ENCODE results near the gene ZBTB17. TPM values are rescaled to one million over a fixed set of nuclear protein-coding genes. Genes with fewer than 3 reads are reported as not detected.
A peak's percentile ranks its signal among the peaks of the same experiment; 100 is the strongest.

The ZBTB17 gene
- total and polyA plus RNA-seq, 11 donors, result 14.5 to 29.2 (median 22.1) TPM

- Histone ChIP-seq H3K9me3 (no peaks in the 10 kb centered on the region), H3K4me1 (peaks cover 0 to 56% (median 49%) of the 10 kb centered on the region in 12 donors), H3K27me3 (no peaks in the 10 kb centered on the region), H3K4me3 (no peak overlapping the region), H3K36me3 (peaks cover 0 to 53% (median 49%) of the 10 kb centered on the region in 9 donors), H3K27ac (peak overlapping the region in 10 of 12 donors; percentile 79 to 96 (median 90))
- WGBS, 4 donors, result 86 to 92% (median 88%) methylated on average over 16 of the region's 16 CpGs
- ATAC-seq, result no peak
- intact Hi-C loops (cut with DNase I), result no loop called here
- TF ChIP-seq POLR2A (IDR thresholded peaks at IDR 0.05) (no peak), CTCF (IDR thresholded peaks at IDR 0.05) (no peak)
- DNase-seq, result peak in 1 of 5 donors; percentile 6
Observed at GRCh38 chr1:15948091-15948591, 27.8 kb downstream of the ZBTB17 start.

GRCh38 chr1:15947382-15948090 lies 28.4 kb downstream of the ZBTB17 start:
- Histone ChIP-seq H3K9me3 (no peaks in the 10 kb centered on the region), H3K4me3 (no peak overlapping the region), H3K27me3 (no peaks in the 10 kb centered on the region), H3K27ac (peak overlapping the region in 5 of 12 donors; percentile 13 to 93 (median 87)), H3K36me3 (peaks cover 0 to 59% (median 55%) of the 10 kb centered on the region in 9 donors), H3K4me1 (peaks cover 0 to 50% (median 44%) of the 10 kb centered on the region in 12 donors)
- DNase-seq (no peak), ATAC-seq (no peak)
- TF ChIP-seq POLR2A (IDR thresholded peaks at IDR 0.05) (no peak), CTCF (IDR thresholded peaks at IDR 0.05) (no peak)
- 93 to 100% (median 95%) methylated on average over 10 of the region's 10 CpGs for WGBS, 4 donors
- intact Hi-C loops (cut with DNase I), result no loop called here

GRCh38 chr1:15946571-15947381 lies 29.1 kb downstream of the ZBTB17 start:
- Histone ChIP-seq H3K9me3 (no peaks in the 10 kb centered on the region), H3K27ac (no peak overlapping the region), H3K36me3 (peaks cover 0 to 67% (median 63%) of the 10 kb centered on the region in 9 donors), H3K4me3 (no peak overlapping the region), H3K27me3 (no peaks in the 10 kb centered on the region), H3K4me1 (peaks cover 0 to 42% (median 37%) of the 10 kb centered on the region in 12 donors)
- DNase-seq (no peak), ATAC-seq (no peak)
- intact Hi-C loops (cut with DNase I), result no loop called here
- WGBS, 4 donors, result 89 to 91% (median 90%) methylated on average over 15 to 18 of the region's 18 CpGs
- TF ChIP-seq POLR2A (IDR thresholded peaks at IDR 0.05), result no peak
- TF ChIP-seq CTCF (IDR thresholded peaks at IDR 0.05), result no peak

Data from heart left ventricle (tissue), 16 donors.